HepG2 (cell line): ENCODE measurements around the gene ZBTB9. TPM values are rescaled to one million over a fixed set of nuclear protein-coding genes. Genes with fewer than 3 reads are reported as not detected.

Experiments used
- ATAC-seq: fragments of 200-7000 bp; cut with Tn5 transposase; 3 replicates; pipeline ENCODE4 v1.9.1; 2020; ENCODE audit warnings: mild to moderate bottlenecking, moderate library complexity
- BruUV-seq: library from RNA; stranded (reverse); fragments of 400-500 nt; replicated peaks from 2 replicates; lab custom pipeline; 2021; lab: Mats Ljungman, UMichigan
- CTCF ChIA-PET: fragments of 300-600 bp; formaldehyde crosslinking; extraction: SDS; loops from one replicate; lab custom pipeline; 2021; ENCODE audit warnings: low total read pairs, inconsistent platforms, low intra/inter-chr PET ratio; lab: Yijun Ruan, JAX
- POLR2A ChIA-PET: fragments of 350-600 bp; sonication (Branson Sonifier 250); formaldehyde crosslinking; loops from one replicate; lab custom pipeline; 2020; ENCODE audit warnings: antibody characterized with exemption, inconsistent platforms; lab: Yijun Ruan, JAX
- DNase-seq: peaks from one replicate; pipeline ENCODE4 v3.0.0-alpha.2; 2015; ENCODE audit warnings: low spot score
- FAIRE-seq: peaks from 3 replicates; lab custom pipeline; 2011; peaks lifted over from hg19 to GRCh38; lab: Jason Lieb, UNC
- H2AFZ ChIP-seq: one replicate; pipeline ENCODE4 v1.6.1; 2011; ENCODE audit warnings: low read length, inconsistent platforms
- H3K27ac ChIP-seq: fragments of 300-600 bp; 3 replicates; pipeline ENCODE4 v1.8.0; 2011; ENCODE audit warnings: mixed run types, mild to moderate bottlenecking, mixed read lengths, low read length, inconsistent platforms; ENCODE audit not compliant: insufficient read depth; ENCODE audit errors: extremely low read length
- H3K27me3 ChIP-seq, 2 experiments: fragments of 200-600 bp in 1 of 2; 2 replicates in 1 of 2; 3 replicates in 1 of 2; pipeline versions ENCODE4 v1.6.0 to v1.8.0; 2011; ENCODE audit warnings: low read length in 2 of 2, mild to moderate bottlenecking in 2 of 2, moderate library complexity in 2 of 2, inconsistent platforms in 1 of 2; ENCODE audit not compliant: insufficient read depth in 2 of 2, control insufficient read depth in 1 of 2
- H3K36me3 ChIP-seq, 2 experiments: fragments of 200-600 bp in 1 of 2; replicated peaks in 1 of 2; 2 replicates in 1 of 2; 3 replicates in 1 of 2; pipeline versions ENCODE4 v1.5.1 to v1.8.0; 2011; ENCODE audit warnings: low read length in 2 of 2, inconsistent platforms in 1 of 2; ENCODE audit not compliant: insufficient read depth in 2 of 2, control insufficient read depth in 1 of 2
- H3K4me1 ChIP-seq: 2 replicates; pipeline ENCODE4 v1.5.1; 2012; ENCODE audit warnings: low read length, inconsistent platforms; ENCODE audit not compliant: insufficient read depth
- H3K4me2 ChIP-seq: 2 replicates; pipeline ENCODE4 v1.6.0; 2011; ENCODE audit warnings: low read depth, low read length, inconsistent platforms
- H3K4me3 ChIP-seq, 3 experiments: fragments of 200-600 bp in 1 of 3; sonication (generic), shearing (Covaris generic) in 1 of 3; replicated peaks in 1 of 3; 2 replicates each; pipeline ENCODE4 v1.5.1; 2011 to 2016; ENCODE audit warnings: low read length in 3 of 3, inconsistent platforms in 2 of 3, low read depth in 2 of 3, mild to moderate bottlenecking in 2 of 3, control low read depth in 1 of 3, mixed read lengths in 1 of 3; ENCODE audit not compliant: insufficient read depth in 1 of 3
- H3K79me2 ChIP-seq: one replicate; pipeline ENCODE4 v1.6.1; 2011; ENCODE audit warnings: low read length, inconsistent platforms; ENCODE audit not compliant: insufficient read depth
- H3K9ac ChIP-seq: 2 replicates; pipeline ENCODE4 v1.6.0; 2011; ENCODE audit warnings: mild to moderate bottlenecking, low read depth, low read length, inconsistent platforms; ENCODE audit not compliant: insufficient read depth
- H3K9me3 ChIP-seq: 2 replicates; pipeline ENCODE4 v1.5.1; 2012; ENCODE audit warnings: mild to moderate bottlenecking, low read length
- H4K20me1 ChIP-seq: 2 replicates; pipeline ENCODE4 v1.6.0; 2011; ENCODE audit warnings: inconsistent platforms, mild to moderate bottlenecking, low read length, moderate library complexity; ENCODE audit not compliant: insufficient read depth
- ETV6 ChIP-seq: sonication (generic); formaldehyde crosslinking; conservative IDR thresholded peaks from 2 replicates; pipeline ENCODE4 v1.4.0; 2020; ENCODE audit warnings: missing genetic modification reagents
- HES4 ChIP-seq: sonication (generic); formaldehyde crosslinking; IDR thresholded peaks from 2 replicates; pipeline ENCODE4 v1.9.0; 2021; ENCODE audit warnings: mild to moderate bottlenecking, missing genetic modification reagents, borderline replicate concordance
- HMGA1 ChIP-seq: sonication (generic); formaldehyde crosslinking; conservative IDR thresholded peaks from 2 replicates; pipeline ENCODE4 v1.4.0; 2020; ENCODE audit warnings: missing genetic modification reagents
- MTA1 ChIP-seq: sonication (generic); formaldehyde crosslinking; IDR thresholded peaks from 2 replicates; pipeline ENCODE4 v1.4.0; 2020; ENCODE audit warnings: missing genetic modification reagents, mild to moderate bottlenecking, borderline replicate concordance
- RARA ChIP-seq: IDR thresholded peaks from 2 replicates; pipeline ENCODE4 v1.6.1; 2016; ENCODE audit warnings: missing genetic modification reagents, missing compliant biosample characterization
- SOX5 ChIP-seq: IDR thresholded peaks from 2 replicates; pipeline ENCODE4 v1.6.1; 2016; ENCODE audit warnings: borderline replicate concordance
- TOE1 ChIP-seq: sonication (generic); formaldehyde crosslinking; IDR thresholded peaks from 2 replicates; pipeline ENCODE4 v1.4.0; 2020; ENCODE audit warnings: mild to moderate bottlenecking, missing genetic modification reagents
- TP53 ChIP-seq: sonication (generic); formaldehyde crosslinking; conservative IDR thresholded peaks from 2 replicates; pipeline ENCODE4 v1.4.0; 2020; ENCODE audit warnings: missing genetic modification reagents
- ZNF354B ChIP-seq: sonication (generic); formaldehyde crosslinking; IDR thresholded peaks from 2 replicates; pipeline ENCODE4 v1.8.0; 2022; ENCODE audit warnings: mild to moderate bottlenecking, missing genetic modification reagents
- ZNF772 ChIP-seq: sonication (generic); formaldehyde crosslinking; IDR thresholded peaks from 2 replicates; pipeline ENCODE4 v1.5.0; 2020; ENCODE audit warnings: mild to moderate bottlenecking, missing genetic modification reagents
- WGBS: methylation state at CpG from one replicate; pipeline ENCODE4 v1.1.6; 2017; ENCODE audit warnings: low lambda C conversion rate; 5-methylcytosine and 5-hydroxymethylcytosine counted together
- in situ Hi-C: cut with HindIII; loops from 2 replicates; pipeline ENCODE4 v1.10.0; 2017; ENCODE audit warnings: low pct_unique_long_range_greater_than_20kb; ENCODE audit not compliant: extremely low pct_ligation_motif_present
- intact Hi-C: fragments of 100-400 bp; cut with micrococcal nuclease; formaldehyde crosslinking; loops from one replicate; pipeline ENCODE4 v1.10.0; 2022; ENCODE audit not compliant: unreplicated experiment
- polyA plus RNA-seq, 8 experiments: library from polyadenylated mRNA; depleted of rRNA in 3 of 8; stranded (reverse) in 7 of 8; unstranded in 1 of 8; fragments of >200 nt; fragmentation: Illumina TruSeq in 4 of 8; extraction: Trizol in 4 of 8; gene quantifications; 2 replicates each; pipeline versions ENCODE4 v1.2.1 to v1.2.3, GENCODE V29; 2011 to 2016; ENCODE audit warnings: low read depth in 4 of 8, missing spikeins in 1 of 8, mixed read lengths in 1 of 8; ENCODE audit not compliant: insufficient read depth in 1 of 8
- total RNA-seq, 5 experiments: library from RNA; depleted of rRNA; stranded (reverse); fragments of >200 nt; fragmentation: Illumina TruSeq; extraction: Trizol; gene quantifications; 2 replicates each; pipeline ENCODE4 v1.2.3, GENCODE V29; 2016; ENCODE audit warnings: low read depth in 1 of 5
- TF ChIP-seq, protein P1 (sequence below): sonication (generic); formaldehyde crosslinking; IDR thresholded peaks from 2 replicates; pipeline ENCODE4 v1.5.1; 2020; ENCODE audit warnings: missing genetic modification reagents, mild to moderate bottlenecking, borderline replicate concordance
- TF ChIP-seq, protein P2 (sequence below): sonication (generic); formaldehyde crosslinking; IDR thresholded peaks from 2 replicates; pipeline ENCODE4 v1.5.1; 2020; ENCODE audit warnings: mild to moderate bottlenecking, missing genetic modification reagents, moderate library complexity
- TF ChIP-seq, protein P3 (sequence below): sonication (generic); formaldehyde crosslinking; IDR thresholded peaks from 2 replicates; pipeline ENCODE4 v1.4.0; 2020; ENCODE audit warnings: missing genetic modification reagents, borderline replicate concordance
- TF ChIP-seq, protein P4 (sequence below): sonication (generic); formaldehyde crosslinking; IDR thresholded peaks from 2 replicates; pipeline ENCODE4 v1.5.0; 2020; ENCODE audit warnings: missing genetic modification reagents

ZBTB9 gene
- total and polyA plus RNA-seq, 2 of the 13 experiments (the other 11 are each of a cell fraction or from before 2014, with no cell fraction given), result 5.3 to 9.2 TPM

DNA sequence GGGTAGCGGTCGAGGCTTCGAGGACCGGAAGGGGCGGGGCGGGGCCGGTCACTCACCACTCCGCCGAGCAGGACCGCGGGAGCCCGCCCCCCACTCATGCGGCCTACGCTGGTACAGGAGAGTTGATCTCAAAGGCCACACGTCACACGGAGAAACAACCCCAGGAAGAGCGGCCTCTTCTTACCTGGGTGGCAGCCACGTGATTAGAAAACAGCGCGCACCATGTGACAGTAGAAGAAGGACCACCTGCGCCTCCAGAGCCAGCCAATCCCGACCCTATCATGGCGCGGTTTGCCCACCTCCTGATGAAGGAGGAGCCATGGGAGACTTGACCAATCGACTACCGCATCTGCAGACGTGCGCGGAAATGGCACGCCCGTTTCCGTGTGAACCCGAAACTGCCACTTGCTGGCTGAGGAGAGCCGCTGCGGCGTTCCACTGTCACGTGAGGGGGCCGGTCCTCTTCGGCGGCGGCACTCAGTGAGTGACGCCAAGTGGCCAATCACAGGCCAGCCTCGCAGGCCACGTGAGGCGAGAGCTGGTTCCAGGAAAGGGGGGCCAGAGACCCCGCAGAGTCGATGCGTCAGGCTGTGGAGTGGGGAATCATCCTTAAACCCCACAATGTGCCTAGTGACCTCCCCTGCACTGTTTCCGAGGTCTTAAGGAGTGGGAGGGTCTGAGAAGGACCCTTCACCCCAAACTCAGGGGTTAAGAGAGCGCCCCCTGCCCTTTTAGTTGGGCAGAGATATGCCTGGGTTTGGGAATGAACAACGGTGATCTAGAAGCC is 36.3 kb upstream of the ZBTB9 start, which contains the start of gene CUTA (continued):
- TF ChIP-seq, protein P1, sequence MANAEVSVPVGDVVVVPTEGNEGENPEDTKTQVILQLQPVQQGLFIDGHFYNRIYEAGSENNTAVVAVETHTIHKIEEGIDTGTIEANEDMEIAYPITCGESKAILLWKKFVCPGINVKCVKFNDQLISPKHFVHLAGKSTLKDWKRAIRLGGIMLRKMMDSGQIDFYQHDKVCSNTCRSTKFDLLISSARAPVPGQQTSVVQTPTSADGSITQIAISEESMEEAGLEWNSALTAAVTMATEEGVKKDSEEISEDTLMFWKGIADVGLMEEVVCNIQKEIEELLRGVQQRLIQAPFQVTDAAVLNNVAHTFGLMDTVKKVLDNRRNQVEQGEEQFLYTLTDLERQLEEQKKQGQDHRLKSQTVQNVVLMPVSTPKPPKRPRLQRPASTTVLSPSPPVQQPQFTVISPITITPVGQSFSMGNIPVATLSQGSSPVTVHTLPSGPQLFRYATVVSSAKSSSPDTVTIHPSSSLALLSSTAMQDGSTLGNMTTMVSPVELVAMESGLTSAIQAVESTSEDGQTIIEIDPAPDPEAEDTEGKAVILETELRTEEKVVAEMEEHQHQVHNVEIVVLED (CRISPR knock-in tag), result peak; percentile 94
- TF ChIP-seq ZNF772 (CRISPR knock-in tag) (peak; percentile 63), ZNF354B (CRISPR knock-in tag) (0 out of 2 replicates have a peak, but pooled peaks have one; percentile 15), HES4 (CRISPR knock-in tag) (peak; percentile 78; the same call in 1 of the 2 replicates), SOX5 (CRISPR knock-in tag) (peak; percentile 70; the same call in 1 of the 2 replicates)
- TF ChIP-seq, protein P2, sequence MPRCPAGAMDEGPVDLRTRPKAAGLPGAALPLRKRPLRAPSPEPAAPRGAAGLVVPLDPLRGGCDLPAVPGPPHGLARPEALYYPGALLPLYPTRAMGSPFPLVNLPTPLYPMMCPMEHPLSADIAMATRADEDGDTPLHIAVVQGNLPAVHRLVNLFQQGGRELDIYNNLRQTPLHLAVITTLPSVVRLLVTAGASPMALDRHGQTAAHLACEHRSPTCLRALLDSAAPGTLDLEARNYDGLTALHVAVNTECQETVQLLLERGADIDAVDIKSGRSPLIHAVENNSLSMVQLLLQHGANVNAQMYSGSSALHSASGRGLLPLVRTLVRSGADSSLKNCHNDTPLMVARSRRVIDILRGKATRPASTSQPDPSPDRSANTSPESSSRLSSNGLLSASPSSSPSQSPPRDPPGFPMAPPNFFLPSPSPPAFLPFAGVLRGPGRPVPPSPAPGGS (CRISPR knock-in tag), result peak; percentile 88

DNA sequence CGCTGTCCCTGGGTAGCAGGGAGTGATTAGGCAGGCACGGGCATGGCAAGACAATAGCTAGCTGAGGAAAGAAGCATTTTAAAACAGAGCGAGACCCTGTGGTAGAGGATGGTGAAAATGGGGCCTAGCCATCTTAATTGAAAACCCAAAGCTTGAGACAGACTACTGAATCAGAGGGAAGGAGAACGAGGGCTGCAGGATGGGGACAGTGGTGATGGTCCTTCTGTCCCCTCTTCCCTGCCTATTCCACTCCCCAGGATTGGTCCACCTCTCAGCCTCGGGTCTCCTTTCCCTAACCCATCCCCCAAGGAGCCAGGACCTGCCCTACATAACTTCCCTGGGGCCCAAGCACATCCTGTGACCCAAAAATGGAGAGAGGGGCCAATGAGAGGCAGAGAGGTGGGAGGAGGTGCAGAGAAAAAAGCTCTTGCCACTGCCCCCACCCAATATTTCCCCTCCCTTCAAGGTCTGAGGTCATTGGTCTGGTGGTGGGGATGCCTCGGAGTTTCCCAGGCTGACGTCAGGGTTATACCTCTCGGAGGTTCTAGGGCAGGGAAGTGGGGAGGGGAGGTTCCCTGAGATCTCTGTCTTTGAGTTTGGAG is 35.6 kb upstream of the ZBTB9 start:
- peaks cover 12 to 16% of the 10 kb centered on the region in 2 experiments for H3K36me3 ChIP-seq
- peaks cover 42% of the 10 kb centered on the region for H3K4me1 ChIP-seq
- H3K9ac ChIP-seq, result peak overlapping the region; percentile 74
- peaks cover 2 to 28% of the 10 kb centered on the region in 2 experiments; a peak in 3 of 5 replicates for H3K27me3 ChIP-seq
- in situ Hi-C loops, result loop anchor here (10.0 to 25.0 kb wide), 2 partner anchors 131 to 214 kb away; partner anchors contain the start of genes B3GALT4, HSD17B8, PFDN6 and RGL2
- FAIRE-seq (no peak), ATAC-seq (no peak), DNase-seq (no peak)
- intact Hi-C loops, result loop anchor here (1.0 kb wide), 2 partner anchors 8 to 27 kb away; partner anchors contain the start of gene KIFC1
- POLR2A ChIA-PET, result interaction anchor here (0.6 to 2.8 kb wide), 18 partner anchors 8 to 447 kb away, joined by 3 to 23 read pairs (median 6); partner anchors contain the start of genes PFDN6, RPS18, VPS52 and WDR46
- peak overlapping the region; percentile 13 to 96 (median 44); a peak in 5 of 6 replicates for H3K4me3 ChIP-seq
- peak overlapping the region; percentile 71 for H3K27ac ChIP-seq
- peaks cover 21% of the 10 kb centered on the region for H3K79me2 ChIP-seq
- peak overlapping the region; percentile 97 for H3K4me2 ChIP-seq
- CTCF ChIA-PET, result no interaction called here
- no peak overlapping the region for H2AFZ ChIP-seq
- no peaks in the 10 kb centered on the region for H4K20me1 ChIP-seq
- H3K9me3 ChIP-seq, result no peaks in the 10 kb centered on the region
- TSS peak; percentile 93 for BruUV-seq
- 35% methylated on average over 8 of the region's 8 CpGs for WGBS
- TF ChIP-seq, protein P3, sequence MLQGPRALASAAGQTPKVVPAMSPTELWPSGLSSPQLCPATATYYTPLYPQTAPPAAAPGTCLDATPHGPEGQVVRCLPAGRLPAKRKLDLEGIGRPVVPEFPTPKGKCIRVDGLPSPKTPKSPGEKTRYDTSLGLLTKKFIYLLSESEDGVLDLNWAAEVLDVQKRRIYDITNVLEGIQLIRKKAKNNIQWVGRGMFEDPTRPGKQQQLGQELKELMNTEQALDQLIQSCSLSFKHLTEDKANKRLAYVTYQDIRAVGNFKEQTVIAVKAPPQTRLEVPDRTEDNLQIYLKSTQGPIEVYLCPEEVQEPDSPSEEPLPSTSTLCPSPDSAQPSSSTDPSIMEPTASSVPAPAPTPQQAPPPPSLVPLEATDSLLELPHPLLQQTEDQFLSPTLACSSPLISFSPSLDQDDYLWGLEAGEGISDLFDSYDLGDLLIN (CRISPR knock-in tag), result 0 out of 2 replicates have a peak, but pooled peaks have one; percentile 4
- TF ChIP-seq MTA1 (0 out of 2 replicates have a peak, but pooled peaks have one; percentile 4), HMGA1 (no peak), TOE1 (CRISPR knock-in tag) (peak; percentile 44; the same call in 1 of the 2 replicates), ETV6 (0 out of 2 replicates have a peak, but pooled peaks have one; percentile 0), TP53 (CRISPR knock-in tag) (0 out of 2 replicates have a peak, but pooled peaks have one; percentile 1), RARA (no peak)
- TF ChIP-seq, protein P4, sequence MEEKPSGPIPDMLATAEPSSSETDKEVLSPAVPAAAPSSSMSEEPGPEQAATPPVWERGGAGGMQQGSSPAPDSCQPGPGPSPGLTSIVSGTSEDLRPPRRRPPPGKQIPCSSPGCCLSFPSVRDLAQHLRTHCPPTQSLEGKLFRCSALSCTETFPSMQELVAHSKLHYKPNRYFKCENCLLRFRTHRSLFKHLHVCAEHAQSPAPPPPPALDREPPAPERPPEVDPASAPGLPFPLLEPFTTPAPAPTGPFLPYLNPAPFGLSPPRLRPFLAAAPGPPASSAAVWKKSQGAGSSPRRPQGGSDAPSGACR (CRISPR knock-in tag), result peak; percentile 5; the same call in 1 of the 2 replicates
